ENCODE results near the gene FLRT2. TPM values are rescaled to one million over a fixed set of nuclear protein-coding genes. Genes with fewer than 3 reads are reported as not detected.

Gene FLRT2
- polyA plus RNA-seq, 1 experiment = 20.8 TPM

DNA sequence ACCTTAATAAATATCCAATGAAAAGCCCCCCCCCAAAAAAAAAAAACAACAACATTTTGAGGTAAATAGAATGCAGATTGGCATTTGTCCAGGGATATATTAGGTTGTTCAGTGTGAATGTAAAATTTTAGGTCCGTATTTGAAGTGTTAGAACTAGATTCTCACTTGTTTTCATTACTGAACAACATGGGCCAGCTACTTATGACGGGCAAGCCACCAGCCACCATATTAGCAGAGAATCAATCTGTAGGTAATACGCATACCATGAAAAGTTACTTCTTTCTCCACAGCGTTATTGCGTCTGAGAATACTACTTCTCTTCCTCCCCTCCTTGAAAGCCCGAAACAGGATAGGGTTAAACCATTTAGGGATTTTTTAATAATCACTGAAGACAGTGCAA lies 5.4 kb downstream of the FLRT2 start:
- CTCF ChIA-PET = interaction anchor here (0.6 to 5.0 kb wide), 11 partner anchors 10 to 1680 kb away, joined by 3 to 26 read pairs (median 4); no protein-coding TSS in a partner anchor
- DNase-seq (ENCODE audit: low read depth, low spot score) = no peak
- Histone ChIP-seq H3K27ac (ENCODE audit: low read depth, low read length) (no peak overlapping the region), H3K9me3 (ENCODE audit: control insufficient read depth, insufficient read depth, low read length) (no peaks in the 10 kb centered on the region), H3K4me3 (ENCODE audit: low read depth, low read length) (peak overlapping the region; percentile 82), H3K27me3 (ENCODE audit: control insufficient read depth, insufficient read depth, low read length) (no peaks in the 10 kb centered on the region)
- POLR2A ChIA-PET = interaction anchor here (0.6 to 0.8 kb wide), 3 partner anchors 77 to 1705 kb away, joined by 4 to 6 read pairs (median 5); no protein-coding TSS in a partner anchor
- TF ChIP-seq, protein P1, sequence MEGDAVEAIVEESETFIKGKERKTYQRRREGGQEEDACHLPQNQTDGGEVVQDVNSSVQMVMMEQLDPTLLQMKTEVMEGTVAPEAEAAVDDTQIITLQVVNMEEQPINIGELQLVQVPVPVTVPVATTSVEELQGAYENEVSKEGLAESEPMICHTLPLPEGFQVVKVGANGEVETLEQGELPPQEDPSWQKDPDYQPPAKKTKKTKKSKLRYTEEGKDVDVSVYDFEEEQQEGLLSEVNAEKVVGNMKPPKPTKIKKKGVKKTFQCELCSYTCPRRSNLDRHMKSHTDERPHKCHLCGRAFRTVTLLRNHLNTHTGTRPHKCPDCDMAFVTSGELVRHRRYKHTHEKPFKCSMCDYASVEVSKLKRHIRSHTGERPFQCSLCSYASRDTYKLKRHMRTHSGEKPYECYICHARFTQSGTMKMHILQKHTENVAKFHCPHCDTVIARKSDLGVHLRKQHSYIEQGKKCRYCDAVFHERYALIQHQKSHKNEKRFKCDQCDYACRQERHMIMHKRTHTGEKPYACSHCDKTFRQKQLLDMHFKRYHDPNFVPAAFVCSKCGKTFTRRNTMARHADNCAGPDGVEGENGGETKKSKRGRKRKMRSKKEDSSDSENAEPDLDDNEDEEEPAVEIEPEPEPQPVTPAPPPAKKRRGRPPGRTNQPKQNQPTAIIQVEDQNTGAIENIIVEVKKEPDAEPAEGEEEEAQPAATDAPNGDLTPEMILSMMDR (IDR thresholded peaks at IDR 0.05; ENCODE audit: low read depth, low read length) = no peak

DNA sequence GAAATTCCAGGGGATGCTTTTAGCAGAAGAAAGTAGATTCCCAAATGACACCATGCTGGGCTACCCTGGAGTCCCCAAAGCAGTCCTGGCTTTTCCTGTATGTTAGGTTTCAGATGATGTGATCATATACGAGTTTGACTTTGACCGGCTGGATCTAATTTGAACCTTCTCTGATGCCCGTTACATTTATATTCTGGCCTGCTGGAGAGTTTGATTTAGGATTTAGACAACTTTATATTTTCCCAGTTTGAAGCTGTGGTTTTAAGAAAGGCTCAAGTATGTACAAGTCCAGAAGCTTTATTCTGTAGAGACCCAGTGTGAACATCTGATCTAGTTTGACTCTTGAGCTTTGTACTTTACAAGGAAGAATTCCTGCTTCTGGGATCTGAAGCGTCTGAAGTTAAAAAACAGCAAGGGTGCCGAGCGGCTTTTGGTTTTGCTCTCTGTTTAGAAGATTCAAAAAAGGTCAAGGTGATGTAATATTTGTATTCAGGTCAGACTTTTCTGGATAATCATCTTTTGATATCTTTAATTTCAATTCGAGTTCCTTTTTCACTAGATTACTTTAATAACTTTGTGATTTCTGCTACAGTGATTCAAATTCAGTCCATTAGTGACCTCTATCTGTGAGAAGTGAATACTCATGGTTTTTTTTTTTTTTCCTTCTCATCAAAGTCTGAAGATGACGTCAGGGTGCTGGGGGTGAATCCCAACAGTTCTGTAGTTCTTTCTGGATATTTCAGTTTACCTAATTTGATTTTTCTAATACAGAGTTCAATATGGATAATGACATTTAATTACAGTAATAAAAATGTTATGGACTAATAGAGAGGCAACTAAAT lies 6.3 kb downstream of the FLRT2 start:
- H3K27ac ChIP-seq (ENCODE audit: low read depth, low read length) = peak overlapping the region; percentile 22
- H3K27me3 ChIP-seq (ENCODE audit: control insufficient read depth, insufficient read depth, low read length) = no peaks in the 10 kb centered on the region
- POLR2A ChIA-PET = interaction anchor here (0.7 kb wide), 2 partner anchors 71 to 437 kb away, joined by 3 read pairs; no protein-coding TSS in a partner anchor
- no peaks in the 10 kb centered on the region for H3K9me3 ChIP-seq (ENCODE audit: control insufficient read depth, insufficient read depth, low read length)
- CTCF ChIA-PET = interaction anchor here (0.6 to 5.0 kb wide), 17 partner anchors 9 to 1538 kb away, joined by 3 to 26 read pairs (median 3); no protein-coding TSS in a partner anchor
- H3K4me3 ChIP-seq (ENCODE audit: low read depth, low read length) = peak overlapping the region; percentile 82
- TF ChIP-seq, protein P1 (IDR thresholded peaks at IDR 0.05; ENCODE audit: low read depth, low read length) = peak; percentile 57
- no peak for DNase-seq (ENCODE audit: low read depth, low spot score)

DNA sequence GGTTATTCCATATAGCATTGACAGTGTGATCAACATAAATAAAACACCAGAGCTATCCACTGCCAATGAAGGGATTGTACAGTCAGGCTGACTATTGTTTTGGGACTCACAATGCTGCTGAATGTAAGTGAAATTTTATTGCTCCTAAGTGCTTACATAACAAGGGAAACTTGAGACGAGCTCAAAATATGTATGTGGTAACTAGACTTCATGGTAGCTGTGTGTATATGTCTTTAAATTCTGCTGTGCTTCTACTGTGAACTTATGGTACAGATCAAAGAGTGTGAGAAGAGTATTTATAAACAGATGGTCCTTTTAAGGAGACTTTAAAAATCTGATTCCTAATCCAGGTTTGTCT lies 6.9 kb downstream of the FLRT2 start:
- Histone ChIP-seq H3K9me3 (ENCODE audit: control insufficient read depth, insufficient read depth, low read length) (no peaks in the 10 kb centered on the region), H3K27me3 (ENCODE audit: control insufficient read depth, insufficient read depth, low read length) (no peaks in the 10 kb centered on the region), H3K4me3 (ENCODE audit: low read depth, low read length) (no peak overlapping the region; the same call in 1 of the 2 replicates), H3K27ac (ENCODE audit: low read depth, low read length) (no peak overlapping the region)
- TF ChIP-seq, protein P1 (IDR thresholded peaks at IDR 0.05; ENCODE audit: low read depth, low read length) = no peak
- DNase-seq (ENCODE audit: low read depth, low spot score) = no peak
- CTCF ChIA-PET = interaction anchor here (0.6 to 5.0 kb wide), 10 partner anchors 9 to 1488 kb away, joined by 3 to 26 read pairs (median 4); no protein-coding TSS in a partner anchor
- POLR2A ChIA-PET = interaction anchor here (0.7 kb wide), 1 partner anchor 71 kb away, joined by 3 read pairs; no protein-coding TSS in a partner anchor

DNA sequence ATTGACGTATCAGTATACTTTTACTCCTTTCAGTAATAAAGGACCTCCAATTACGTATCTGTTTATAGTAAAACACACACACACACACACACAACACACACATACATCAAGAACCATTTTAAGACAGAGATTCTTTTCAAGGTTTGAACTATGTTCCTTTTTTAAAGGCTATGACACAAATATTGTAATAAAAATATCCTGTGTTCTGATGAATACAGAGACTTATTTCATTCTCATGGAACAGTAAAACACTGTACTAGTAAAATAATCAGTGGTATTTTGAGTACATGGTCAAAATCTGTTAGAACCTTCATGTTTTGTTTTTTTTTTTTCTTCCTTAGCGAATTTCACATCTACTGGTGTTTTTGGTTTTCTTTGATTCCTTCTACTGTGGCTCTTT lies 7.6 kb downstream of the FLRT2 start:
- Histone ChIP-seq H3K27me3 (ENCODE audit: control insufficient read depth, insufficient read depth, low read length) (no peaks in the 10 kb centered on the region), H3K9me3 (ENCODE audit: control insufficient read depth, insufficient read depth, low read length) (no peaks in the 10 kb centered on the region), H3K4me3 (ENCODE audit: low read depth, low read length) (no peak overlapping the region), H3K27ac (ENCODE audit: low read depth, low read length) (no peak overlapping the region)
- DNase-seq (ENCODE audit: low read depth, low spot score) = no peak
- ChIA-PET POLR2A (no interaction called here), CTCF (interaction anchor here (0.7 to 5.0 kb wide), 7 partner anchors 39 to 1371 kb away, joined by 3 to 26 read pairs (median 4); no protein-coding TSS in a partner anchor)
- TF ChIP-seq, protein P1 (IDR thresholded peaks at IDR 0.05; ENCODE audit: low read depth, low read length) = no peak

DNA sequence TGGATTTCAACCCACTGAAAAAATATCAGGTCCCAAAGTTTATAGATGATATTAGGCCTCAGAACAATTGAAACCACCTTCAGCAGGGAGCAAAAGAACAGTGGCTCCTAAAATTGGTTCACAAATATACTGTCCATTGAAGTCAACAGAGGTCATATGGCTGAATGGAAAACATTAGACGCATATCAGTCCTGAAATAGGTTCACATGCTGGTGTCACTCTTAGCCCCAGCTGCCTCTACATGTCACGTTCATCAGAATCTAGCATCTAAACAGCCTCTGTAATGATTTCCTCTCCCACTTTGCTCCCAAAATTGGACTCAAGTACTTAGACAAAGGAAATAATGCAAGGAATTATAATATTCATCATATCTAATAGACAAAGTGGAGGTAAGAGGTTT lies 8.7 kb downstream of the FLRT2 start:
- H3K27ac ChIP-seq (ENCODE audit: low read depth, low read length) = no peak overlapping the region
- DNase-seq (ENCODE audit: low read depth, low spot score) = no peak
- CTCF ChIA-PET = interaction anchor here (0.7 kb wide), 1 partner anchor 73 kb away, joined by 4 read pairs; no protein-coding TSS in a partner anchor

More for the DNA sequence above, 8.7 kb downstream of the FLRT2 start:
- POLR2A ChIA-PET = no interaction called here
- no peaks in the 10 kb centered on the region for H3K27me3 ChIP-seq (ENCODE audit: control insufficient read depth, insufficient read depth, low read length)
- no peak overlapping the region for H3K4me3 ChIP-seq (ENCODE audit: low read depth, low read length)
- H3K9me3 ChIP-seq (ENCODE audit: control insufficient read depth, insufficient read depth, low read length) = no peaks in the 10 kb centered on the region
- TF ChIP-seq, protein P1 (IDR thresholded peaks at IDR 0.05; ENCODE audit: low read depth, low read length) = no peak
